T follicular helper cell (primary cell): ENCODE data around the gene LYPD6.
"Not testable (repeated sequence)": the region's sequence is repeated elsewhere in the genome, so short reads cannot be mapped to it uniquely, and the experiment has no call there.

ENCODE experiments used
- DNase-seq: peaks from one replicate; pipeline ENCODE4 v3.0.0-alpha.2; 2020; ENCODE audit warnings: low read depth

Gene LYPD6

GRCh38 chr2:149451417-149452165 lies 121.2 kb downstream of the LYPD6 start:
- DNase-seq = no peak

- no peak for DNase-seq
These were observed 125.9 kb downstream of the LYPD6 start for GRCh38 chr2:149456285-149456684.

- no peak for DNase-seq
These were observed 128.1 kb downstream of the LYPD6 start for GRCh38 chr2:149458502-149458901.

- DNase-seq = no peak
These were observed 133.1 kb downstream of the LYPD6 start for GRCh38 chr2:149463328-149464002.

- DNase-seq = no peak
These were observed 134.0 kb downstream of the LYPD6 start for GRCh38 chr2:149464396-149464795.

- no peak for DNase-seq
These were observed 135.5 kb downstream of the LYPD6 start for GRCh38 chr2:149465873-149466272.

- DNase-seq = no peak
These were observed 136.2 kb downstream of the LYPD6 start for GRCh38 chr2:149466635-149467034.

GRCh38 chr2:149467436-149467835 lies 137.0 kb downstream of the LYPD6 start:
- DNase-seq = no peak

- DNase-seq = no peak
These were observed 138.2 kb downstream of the LYPD6 start for GRCh38 chr2:149468636-149469035.

- DNase-seq = no peak
These were observed 139.7 kb downstream of the LYPD6 start for GRCh38 chr2:149470046-149470445.

GRCh38 chr2:149472413-149472812 lies 142.0 kb downstream of the LYPD6 start:
- DNase-seq = no peak

- no peak for DNase-seq
These were observed 142.7 kb downstream of the LYPD6 start for GRCh38 chr2:149473068-149473467.

GRCh38 chr2:149473521-149473920 lies 143.1 kb downstream of the LYPD6 start:
- no peak for DNase-seq

- DNase-seq = no peak
These were observed 152.7 kb downstream of the LYPD6 start for GRCh38 chr2:149483004-149483605.

GRCh38 chr2:149486664-149487063 lies 156.3 kb downstream of the LYPD6 start:
- DNase-seq = no peak

GRCh38 chr2:149487189-149487588 lies 156.8 kb downstream of the LYPD6 start:
- no peak for DNase-seq

- no peak for DNase-seq
These were observed 158.5 kb downstream of the LYPD6 start for GRCh38 chr2:149488706-149489440.

GRCh38 chr2:149489452-149489851 lies 159.1 kb downstream of the LYPD6 start:
- DNase-seq = no peak

GRCh38 chr2:149490296-149490695 lies 159.9 kb downstream of the LYPD6 start:
- DNase-seq = no peak

- no peak for DNase-seq
These were observed 162.5 kb downstream of the LYPD6 start for GRCh38 chr2:149492923-149493322.

GRCh38 chr2:149499204-149499603 lies 168.8 kb downstream of the LYPD6 start:
- DNase-seq = not testable (repeated sequence)

- DNase-seq = not testable (repeated sequence)
These were observed 176.4 kb downstream of the LYPD6 start for GRCh38 chr2:149506808-149507207.
